HL-60 (cell line): ENCODE measurements around the gene HSFX2.
"Not testable (repeated sequence)": the region's sequence is repeated elsewhere in the genome, so short reads cannot be mapped to it uniquely, and the experiment has no call there.

Source experiments
- CTCF ChIP-seq: IDR thresholded peaks from one replicate; pipeline ENCODE4 v1.5.1; 2011; ENCODE audit warnings: low read length, control low read depth, inconsistent platforms; ENCODE audit not compliant: insufficient read depth
- GABPA ChIP-seq: IDR thresholded peaks from 2 replicates; pipeline ENCODE4 v1.6.1; 2012; ENCODE audit warnings: low read depth
- POLR2AphosphoS5 ChIP-seq: IDR thresholded peaks from 2 replicates; pipeline ENCODE4 v1.6.1; 2012; ENCODE audit warnings: low read depth

GRCh38 chrX:149590993-149591392 is 4.1 kb downstream of the HSFX2 start:
- not testable (repeated sequence) for TF ChIP-seq CTCF, POLR2AphosphoS5, GABPA
